Keratinocyte (primary cell): ENCODE measurements around the gene RNF5. TPM values are rescaled to one million over a fixed set of nuclear protein-coding genes. Genes with fewer than 3 reads are reported as not detected.

ENCODE experiments used
- DNase-seq: peaks from one replicate; pipeline ENCODE4 v3.0.0-alpha.2; 2011; ENCODE audit warnings: low read depth, missing footprints, low spot score
- FAIRE-seq: peaks from 2 replicates; lab custom pipeline; 2011; peaks lifted over from hg19 to GRCh38; lab: Jason Lieb, UNC
- H2AFZ ChIP-seq: 2 replicates; pipeline ENCODE4 v1.6.0; 2012; ENCODE audit warnings: low read length, control low read depth, inconsistent platforms; ENCODE audit not compliant: control insufficient read depth
- H3K27ac ChIP-seq: 2 replicates; pipeline ENCODE4 v1.5.1; 2011; ENCODE audit warnings: low read length; ENCODE audit not compliant: control insufficient read depth, insufficient read depth
- H3K27me3 ChIP-seq: 3 replicates; pipeline ENCODE4 v1.6.0; 2011; ENCODE audit warnings: low read length; ENCODE audit not compliant: control insufficient read depth, insufficient read depth; ENCODE audit errors: extremely low read depth
- H3K36me3 ChIP-seq, 2 experiments: 2 replicates in 1 of 2; 3 replicates in 1 of 2; pipeline ENCODE4 v1.5.1; 2011; ENCODE audit warnings: low read length in 2 of 2, mild to moderate bottlenecking in 1 of 2; ENCODE audit not compliant: control insufficient read depth in 2 of 2, insufficient read depth in 2 of 2; ENCODE audit errors: extremely low read depth in 1 of 2
- H3K4me1 ChIP-seq: 3 replicates; pipeline ENCODE4 v1.5.1; 2011; ENCODE audit warnings: low read length; ENCODE audit not compliant: control insufficient read depth, insufficient read depth; ENCODE audit errors: extremely low read depth
- H3K4me2 ChIP-seq: 3 replicates; pipeline ENCODE4 v1.6.0; 2011; ENCODE audit warnings: low read depth, low read length; ENCODE audit not compliant: control insufficient read depth, insufficient read depth; ENCODE audit errors: extremely low read depth
- H3K4me3 ChIP-seq, 3 experiments: fragments of 200-600 bp in 1 of 3; sonication (generic) in 1 of 3; 2 replicates in 2 of 3; 3 replicates in 1 of 3; pipeline ENCODE4 v1.5.1; 2011 to 2016; ENCODE audit warnings: low read length in 3 of 3, mild to moderate bottlenecking in 3 of 3, control low read depth in 2 of 3, inconsistent platforms in 1 of 3, low read depth in 1 of 3, mixed read lengths in 1 of 3, mixed run types in 1 of 3, moderate library complexity in 1 of 3; ENCODE audit not compliant: control insufficient read depth in 2 of 3, insufficient read depth in 2 of 3; ENCODE audit errors: extremely low read depth in 1 of 3
- H3K79me2 ChIP-seq: 2 replicates; pipeline ENCODE4 v1.6.0; 2012; ENCODE audit warnings: low read length; ENCODE audit not compliant: control insufficient read depth, insufficient read depth
- H3K9ac ChIP-seq: 3 replicates; pipeline ENCODE4 v1.6.0; 2011; ENCODE audit warnings: low read length; ENCODE audit not compliant: control insufficient read depth, insufficient read depth; ENCODE audit errors: extremely low read depth
- H3K9me1 ChIP-seq: 3 replicates; pipeline ENCODE4 v1.6.0; 2011; ENCODE audit warnings: low read length; ENCODE audit not compliant: control insufficient read depth, insufficient read depth; ENCODE audit errors: extremely low read depth
- H3K9me3 ChIP-seq: 2 replicates; pipeline ENCODE4 v1.5.1; 2012; ENCODE audit warnings: low read depth, low read length; ENCODE audit not compliant: control insufficient read depth
- H4K20me1 ChIP-seq: 3 replicates; pipeline ENCODE4 v1.6.0; 2011; ENCODE audit warnings: low read length; ENCODE audit not compliant: control insufficient read depth, insufficient read depth; ENCODE audit errors: extremely low read depth
- EZH2 ChIP-seq: IDR thresholded peaks from one replicate; pipeline ENCODE4 v1.6.1; 2012; ENCODE audit warnings: inconsistent platforms, mild to moderate bottlenecking, low read length, moderate library complexity
- dilution Hi-C: fragments of 300-500 bp; cut with MboI; formaldehyde crosslinking; loops from one replicate; pipeline ENCODE4 v1.7.0; 2020; ENCODE audit warnings: low sequenced_read_pairs; ENCODE audit not compliant: extremely low pct_ligation_motif_present
- polyA plus RNA-seq, 5 experiments: library from polyadenylated mRNA; depleted of rRNA in 3 of 5; stranded (reverse) in 3 of 5; stranded (forward) in 1 of 5; unstranded in 1 of 5; fragments of >200 nt; gene quantifications; 1 replicate in 1 of 5; 2 replicates in 3 of 5; 3 replicates in 1 of 5; pipeline versions ENCODE4 v1.2.1 to v1.2.3, GENCODE V29; 2011 to 2012; ENCODE audit warnings: missing spikeins in 2 of 5, low read depth in 1 of 5, low replicate concordance in 1 of 5
- TF ChIP-seq, protein P1 (sequence below), 3 experiments: IDR thresholded peaks in 1 of 3; conservative IDR thresholded peaks in 1 of 3; optimal IDR thresholded peaks in 1 of 3; 2 replicates in 2 of 3; 3 replicates in 1 of 3; pipeline versions ENCODE3 to v1.5.1; 2011; ENCODE audit warnings: low read length in 3 of 3, mild to moderate bottlenecking in 3 of 3, moderate library complexity in 2 of 3, control low read depth in 1 of 3, inconsistent platforms in 1 of 3; ENCODE audit not compliant: insufficient read depth in 2 of 3; ENCODE audit errors: extremely low read depth in 1 of 3

Gene RNF5
- polyA plus RNA-seq, 1 donor (not counting 4 experiments of a cell fraction or from before 2014, with no cell fraction given), result 33.2 TPM

DNA sequence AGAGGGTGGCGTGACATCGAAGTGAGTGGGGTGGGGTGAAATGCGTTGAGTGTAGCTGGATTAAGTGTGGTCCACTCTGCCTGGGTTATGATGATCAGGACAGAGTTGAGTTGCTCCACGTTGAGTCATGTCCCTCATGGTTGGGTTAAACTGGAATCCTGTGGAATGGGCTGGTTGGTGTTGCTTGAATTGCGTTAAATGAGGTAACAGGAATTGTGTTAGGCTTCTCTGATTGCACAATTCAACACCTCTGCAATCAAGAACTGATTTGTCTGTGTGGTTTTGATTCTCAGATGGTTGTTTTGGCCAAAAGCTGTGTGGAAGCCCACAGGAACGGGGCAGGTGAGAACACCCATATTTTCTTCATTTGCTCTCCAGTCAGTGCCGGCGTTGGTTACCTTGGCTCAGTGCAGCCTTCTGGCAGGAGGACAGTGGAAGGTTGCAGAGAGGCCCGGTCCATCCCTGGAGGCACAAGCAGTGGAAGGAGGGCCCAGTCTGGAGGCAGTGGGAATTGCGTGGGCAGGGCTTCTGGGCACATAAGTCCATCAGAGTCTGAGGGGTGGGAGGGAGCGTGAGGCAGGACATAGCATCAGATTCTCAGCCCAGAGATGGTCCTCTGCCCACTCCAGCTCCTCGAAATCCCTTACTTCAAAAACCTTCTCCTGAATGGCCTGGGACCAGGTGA, 34.0 kb downstream of the RNF5 start:
- Histone ChIP-seq H3K27ac (no peak overlapping the region), H2AFZ (no peak overlapping the region), H3K36me3 (no peaks in the 10 kb centered on the region), H3K4me2 (no peak overlapping the region), H3K9me1 (no peaks in the 10 kb centered on the region), H3K79me2 (no peaks in the 10 kb centered on the region), H3K9me3 (no peaks in the 10 kb centered on the region), H3K4me1 (no peaks in the 10 kb centered on the region), H3K9ac (no peak overlapping the region), H4K20me1 (no peaks in the 10 kb centered on the region), H3K27me3 (no peaks in the 10 kb centered on the region), H3K4me3 (no peak overlapping the region)
- FAIRE-seq (no peak), DNase-seq (no peak)
- dilution Hi-C loops, result no loop called here
- TF ChIP-seq EZH2, result no peak
- TF ChIP-seq, protein P1, sequence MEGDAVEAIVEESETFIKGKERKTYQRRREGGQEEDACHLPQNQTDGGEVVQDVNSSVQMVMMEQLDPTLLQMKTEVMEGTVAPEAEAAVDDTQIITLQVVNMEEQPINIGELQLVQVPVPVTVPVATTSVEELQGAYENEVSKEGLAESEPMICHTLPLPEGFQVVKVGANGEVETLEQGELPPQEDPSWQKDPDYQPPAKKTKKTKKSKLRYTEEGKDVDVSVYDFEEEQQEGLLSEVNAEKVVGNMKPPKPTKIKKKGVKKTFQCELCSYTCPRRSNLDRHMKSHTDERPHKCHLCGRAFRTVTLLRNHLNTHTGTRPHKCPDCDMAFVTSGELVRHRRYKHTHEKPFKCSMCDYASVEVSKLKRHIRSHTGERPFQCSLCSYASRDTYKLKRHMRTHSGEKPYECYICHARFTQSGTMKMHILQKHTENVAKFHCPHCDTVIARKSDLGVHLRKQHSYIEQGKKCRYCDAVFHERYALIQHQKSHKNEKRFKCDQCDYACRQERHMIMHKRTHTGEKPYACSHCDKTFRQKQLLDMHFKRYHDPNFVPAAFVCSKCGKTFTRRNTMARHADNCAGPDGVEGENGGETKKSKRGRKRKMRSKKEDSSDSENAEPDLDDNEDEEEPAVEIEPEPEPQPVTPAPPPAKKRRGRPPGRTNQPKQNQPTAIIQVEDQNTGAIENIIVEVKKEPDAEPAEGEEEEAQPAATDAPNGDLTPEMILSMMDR (optimal IDR thresholded peaks at IDR 0.05 in 1 of 3, IDR thresholded peaks at IDR 0.05 in 1 of 3, conservative IDR thresholded peaks at IDR 0.05 in 1 of 3; ENCODE audit: extremely low read depth in 1 of 3, insufficient read depth in 2 of 3, low read length in 3 of 3), result no peak

- TF ChIP-seq, protein P1 (optimal IDR thresholded peaks at IDR 0.05 in 1 of 3, IDR thresholded peaks at IDR 0.05 in 1 of 3, conservative IDR thresholded peaks at IDR 0.05 in 1 of 3; ENCODE audit: extremely low read depth in 1 of 3, insufficient read depth in 2 of 3, low read length in 3 of 3), result no peak
- no peak for TF ChIP-seq EZH2
- Histone ChIP-seq H3K27me3 (peaks cover 5% of the 10 kb centered on the region), H2AFZ (no peak overlapping the region), H3K9me3 (no peaks in the 10 kb centered on the region), H3K4me3 (no peak overlapping the region), H3K9me1 (no peaks in the 10 kb centered on the region), H3K36me3 (no peaks in the 10 kb centered on the region), H3K4me1 (no peaks in the 10 kb centered on the region), H3K9ac (no peak overlapping the region), H3K27ac (no peak overlapping the region), H4K20me1 (no peaks in the 10 kb centered on the region), H3K79me2 (no peaks in the 10 kb centered on the region), H3K4me2 (no peak overlapping the region)
- DNase-seq (no peak), FAIRE-seq (no peak)
- dilution Hi-C loops, result no loop called here
Observed at GRCh38 chr6:32213649-32214048, 35.4 kb downstream of the RNF5 start.
